D341Med (cell line): ENCODE measurements around the gene HP.
"Not testable (repeated sequence)": the region's sequence is repeated elsewhere in the genome, so short reads cannot be mapped to it uniquely, and the experiment has no call there.

Source experiments
- DNase-seq: peaks from one replicate; pipeline ENCODE4 v3.0.0; 2012; ENCODE audit warnings: low spot score

Gene HP, protein sequence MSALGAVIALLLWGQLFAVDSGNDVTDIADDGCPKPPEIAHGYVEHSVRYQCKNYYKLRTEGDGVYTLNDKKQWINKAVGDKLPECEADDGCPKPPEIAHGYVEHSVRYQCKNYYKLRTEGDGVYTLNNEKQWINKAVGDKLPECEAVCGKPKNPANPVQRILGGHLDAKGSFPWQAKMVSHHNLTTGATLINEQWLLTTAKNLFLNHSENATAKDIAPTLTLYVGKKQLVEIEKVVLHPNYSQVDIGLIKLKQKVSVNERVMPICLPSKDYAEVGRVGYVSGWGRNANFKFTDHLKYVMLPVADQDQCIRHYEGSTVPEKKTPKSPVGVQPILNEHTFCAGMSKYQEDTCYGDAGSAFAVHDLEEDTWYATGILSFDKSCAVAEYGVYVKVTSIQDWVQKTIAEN

DNA sequence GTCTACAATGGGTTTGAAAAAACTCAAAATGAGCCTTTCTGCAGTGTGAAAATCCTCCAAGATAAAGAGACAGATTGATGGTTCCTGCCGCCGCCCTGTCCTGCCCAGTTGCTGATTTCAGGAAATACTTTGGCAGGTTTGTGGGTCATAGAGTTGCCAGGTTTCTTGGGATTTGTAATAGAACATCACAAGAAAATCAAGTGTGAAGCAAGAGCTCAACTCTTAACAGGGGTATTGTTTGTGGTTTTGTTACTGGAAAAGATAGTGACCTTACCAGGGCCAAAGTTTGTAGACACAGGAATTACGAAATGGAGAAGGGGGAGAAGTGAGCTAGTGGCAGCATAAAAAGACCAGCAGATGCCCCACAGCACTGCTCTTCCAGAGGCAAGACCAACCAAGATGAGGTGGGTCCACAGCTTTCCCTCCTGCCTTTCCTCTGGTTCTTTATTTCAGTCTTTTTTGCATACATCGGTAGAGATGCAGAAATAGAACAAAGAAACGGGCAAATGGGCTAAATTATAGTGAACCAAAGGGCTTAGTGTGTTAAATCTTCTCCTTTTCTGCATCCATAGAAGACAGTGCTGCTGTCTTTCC is at the start of gene HP:
HP (plus strand) TSS at position 252 of the 594 bp plus-strand sequence; CDS start at position 400, 148 bp downstream.
- DNase-seq = not testable (repeated sequence)

DNA sequence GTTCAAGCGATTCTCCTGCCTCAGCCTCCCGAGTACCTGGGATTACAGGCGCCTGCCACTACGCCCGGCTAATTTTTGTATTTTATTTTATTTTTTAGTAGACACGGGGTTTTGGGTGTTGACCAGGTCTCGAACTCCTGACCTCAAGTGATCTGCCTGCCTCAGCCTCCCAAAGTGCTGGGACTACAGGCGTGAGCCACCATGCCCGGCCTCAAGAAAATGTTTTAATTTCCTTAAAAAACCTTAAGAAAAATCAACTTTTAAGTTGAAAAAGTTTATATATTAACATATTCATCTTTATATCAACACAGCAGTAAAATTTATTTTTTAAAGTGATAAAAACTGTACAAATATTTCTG is 46.3 kb upstream of the HP start:
- not testable (repeated sequence) for DNase-seq

DNA sequence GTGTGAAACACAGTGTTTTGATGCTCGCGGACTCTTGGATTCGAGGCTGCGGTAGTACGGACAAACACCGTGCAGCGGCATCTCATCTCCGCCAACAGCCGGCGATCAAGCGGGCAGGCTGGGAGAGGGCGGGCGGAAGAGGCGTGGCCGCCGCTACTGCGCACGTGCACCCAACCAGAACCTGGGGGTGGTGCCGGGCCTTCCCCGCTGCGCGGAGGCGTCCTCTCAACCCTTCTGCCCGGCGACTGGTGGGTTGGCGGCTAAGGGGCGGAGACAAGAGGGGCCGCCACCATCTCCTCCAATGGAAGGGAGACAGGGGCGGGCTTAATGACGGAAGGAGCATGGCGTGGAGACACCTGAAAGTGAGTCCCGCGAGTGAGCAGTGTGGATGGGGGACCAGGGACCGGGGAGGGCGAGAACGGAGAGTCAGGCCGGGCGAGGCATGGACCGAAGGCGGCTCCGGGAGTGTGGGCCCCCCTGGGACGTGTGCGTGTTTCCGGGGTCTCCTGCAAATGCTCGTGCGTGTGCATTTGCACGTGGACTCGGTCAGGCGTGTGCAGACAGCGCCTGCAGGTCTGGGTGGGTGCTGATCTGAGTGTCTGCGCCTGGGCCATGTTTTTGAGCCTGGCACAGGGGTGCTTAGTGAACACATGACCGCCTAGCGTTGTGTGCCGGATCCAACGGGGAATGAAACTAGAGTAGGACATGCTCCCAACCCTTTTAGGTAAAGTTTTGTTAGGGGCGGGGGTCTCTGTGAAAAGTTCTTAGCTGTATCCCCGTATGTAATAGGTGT is 45.7 kb upstream of the HP start, which contains the start of gene DHODH:
DHODH (plus strand) TSS at position 321 of the 793 bp plus-strand sequence; CDS start at position 342, 21 bp downstream.
- peak; percentile 99 for DNase-seq

DNA sequence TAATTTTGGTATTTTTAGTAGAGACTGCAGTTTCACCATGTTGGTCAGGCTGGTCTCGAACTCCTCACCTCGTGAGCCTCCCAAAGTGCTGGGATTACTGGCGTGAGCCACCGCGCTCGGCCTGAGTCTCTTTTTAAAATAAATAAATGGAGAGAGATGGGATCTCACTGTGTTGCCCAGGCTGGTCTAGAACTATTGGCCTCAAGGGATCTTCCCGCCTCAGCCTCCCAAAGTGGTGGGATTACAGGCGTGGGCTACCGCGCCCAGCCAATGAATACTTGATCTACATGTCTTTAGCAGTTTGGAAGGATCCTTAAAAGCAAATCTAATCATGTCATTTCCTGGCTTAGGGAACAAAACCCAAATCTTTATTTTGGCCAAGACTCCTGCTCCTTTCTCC is 44.5 kb upstream of the HP start:
- DNase-seq = no peak

DNA sequence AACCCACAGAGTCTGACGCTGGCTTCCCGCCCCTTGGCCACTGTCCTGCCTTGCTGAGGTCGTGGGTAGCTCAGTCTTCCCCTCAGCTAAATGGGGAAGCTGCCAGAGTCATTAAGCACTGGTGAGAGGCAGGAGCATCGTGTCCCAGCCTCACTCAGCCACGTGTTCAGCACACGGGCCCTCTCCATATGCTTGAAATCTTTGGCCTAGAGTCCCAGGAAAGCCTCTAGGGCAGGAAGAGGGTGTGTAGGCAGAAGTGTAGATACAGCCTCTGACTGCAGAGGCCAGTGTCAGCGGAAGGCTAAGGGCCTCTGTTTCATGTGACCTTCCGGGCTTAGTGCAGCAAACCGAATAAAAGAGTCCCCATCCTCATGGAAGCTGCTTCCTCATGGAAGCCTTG is 41.7 kb upstream of the HP start:
- DNase-seq = no peak

DNA sequence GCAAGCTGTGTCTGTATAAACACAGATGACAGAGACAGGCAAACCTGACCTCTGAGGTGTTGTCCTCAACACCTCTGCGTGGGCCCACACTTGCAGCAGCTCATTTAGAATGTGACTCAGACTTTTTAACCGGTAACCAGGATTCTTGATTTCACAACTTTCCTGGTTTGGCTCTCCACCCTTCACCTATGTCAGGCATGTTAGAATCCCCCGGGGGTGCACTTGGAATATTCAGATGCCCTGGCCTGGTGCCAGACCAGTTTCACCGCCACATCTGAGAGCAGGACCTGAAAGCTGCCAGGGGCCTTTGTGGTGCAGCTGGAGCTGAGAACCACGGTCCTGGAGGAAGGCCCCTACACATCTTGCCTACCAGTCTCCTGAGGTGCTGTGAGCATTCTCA is 40.9 kb upstream of the HP start:
- no peak for DNase-seq

DNA sequence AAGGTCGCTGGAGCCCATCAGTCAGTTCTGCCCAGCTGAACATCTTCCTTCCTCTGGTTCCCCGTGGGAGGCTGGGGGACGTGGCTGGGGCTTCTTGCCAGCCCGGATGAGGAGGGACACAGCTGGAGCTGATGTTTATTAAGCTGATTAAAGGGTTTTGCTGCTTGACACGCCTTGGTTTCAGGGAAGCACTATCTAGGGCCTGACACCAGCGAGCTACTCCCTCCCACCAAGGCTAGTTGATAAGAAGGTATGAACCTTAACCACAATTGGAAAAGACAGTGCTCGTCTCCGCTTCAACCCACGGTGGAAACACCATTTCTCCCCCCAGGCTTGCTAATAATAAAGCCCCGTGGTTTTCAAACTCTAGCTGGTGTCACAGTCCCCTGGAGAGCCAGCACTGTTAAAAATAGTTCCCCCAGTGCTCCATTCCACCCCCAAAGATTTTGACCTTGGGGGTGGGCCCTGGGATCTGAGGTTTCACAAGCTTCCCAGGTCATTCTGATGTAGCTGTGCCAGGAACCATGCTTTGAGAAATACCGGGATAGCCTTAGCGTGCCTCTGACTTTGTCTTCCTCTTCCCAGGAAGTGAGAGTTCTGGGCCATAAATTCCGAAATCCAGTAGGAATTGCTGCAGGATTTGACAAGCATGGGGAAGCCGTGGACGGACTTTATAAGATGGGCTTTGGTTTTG is 40.3 kb upstream of the HP start:
- DNase-seq = peak; percentile 49

DNA sequence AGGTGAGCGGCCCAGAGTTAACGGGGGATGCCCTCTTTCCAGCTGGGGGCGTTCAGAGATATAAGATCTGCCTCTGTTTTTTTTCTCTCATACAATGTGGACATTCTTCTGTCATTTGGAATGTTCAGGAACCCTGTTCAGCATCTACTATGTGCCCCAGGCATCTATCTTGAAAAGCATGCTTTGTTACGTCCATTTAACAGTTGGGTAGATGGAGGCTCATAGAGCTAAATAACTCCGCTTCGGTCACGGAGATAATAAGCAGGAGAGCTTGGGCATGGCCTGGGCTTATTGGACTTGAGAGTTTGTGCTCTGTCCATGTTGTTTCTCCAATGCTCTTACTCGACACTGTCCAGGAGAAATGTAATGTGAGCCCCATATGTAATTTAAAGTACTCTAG is 39.6 kb upstream of the HP start:
- no peak for DNase-seq

DNA sequence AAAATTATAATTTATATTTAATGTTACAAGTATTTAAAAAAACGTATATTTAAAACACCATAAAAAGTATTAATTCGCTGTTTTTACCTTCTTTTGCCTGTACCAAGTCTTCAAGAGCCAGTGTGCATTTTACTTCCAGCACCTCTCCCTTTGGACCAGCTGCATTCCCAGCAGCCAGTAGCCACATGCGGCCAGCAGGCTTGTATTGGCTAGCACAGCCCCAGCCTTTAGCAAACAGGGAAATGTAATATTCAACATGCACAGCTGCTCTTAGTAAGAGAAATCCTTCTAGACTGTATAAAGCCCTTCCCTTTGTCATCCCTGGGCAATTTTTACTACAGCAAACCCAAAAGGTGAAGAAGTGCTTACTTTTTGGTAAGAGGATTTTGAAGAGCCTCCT is 39.2 kb upstream of the HP start:
- no peak for DNase-seq

DNA sequence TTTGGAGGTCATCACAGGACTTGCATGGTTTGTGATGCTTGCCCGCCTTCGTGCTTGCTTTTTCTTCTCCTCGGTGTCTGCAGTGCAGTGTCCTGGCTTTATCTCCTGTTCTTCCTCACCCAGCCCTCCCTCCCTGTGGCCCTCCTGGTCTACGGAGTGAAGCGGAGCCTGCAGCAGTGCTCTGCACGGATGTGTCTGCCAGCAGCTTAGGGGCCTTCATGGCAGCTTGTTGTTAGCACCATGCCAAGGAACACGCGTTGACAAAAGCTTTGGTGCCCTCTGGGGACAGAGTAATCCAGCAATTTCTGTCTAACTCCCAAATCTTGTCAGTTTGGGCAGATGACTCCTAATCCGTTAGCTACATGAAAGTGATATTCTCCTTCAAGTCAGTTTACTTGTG is 35.8 kb upstream of the HP start:
- peak; percentile 75 for DNase-seq

DNA sequence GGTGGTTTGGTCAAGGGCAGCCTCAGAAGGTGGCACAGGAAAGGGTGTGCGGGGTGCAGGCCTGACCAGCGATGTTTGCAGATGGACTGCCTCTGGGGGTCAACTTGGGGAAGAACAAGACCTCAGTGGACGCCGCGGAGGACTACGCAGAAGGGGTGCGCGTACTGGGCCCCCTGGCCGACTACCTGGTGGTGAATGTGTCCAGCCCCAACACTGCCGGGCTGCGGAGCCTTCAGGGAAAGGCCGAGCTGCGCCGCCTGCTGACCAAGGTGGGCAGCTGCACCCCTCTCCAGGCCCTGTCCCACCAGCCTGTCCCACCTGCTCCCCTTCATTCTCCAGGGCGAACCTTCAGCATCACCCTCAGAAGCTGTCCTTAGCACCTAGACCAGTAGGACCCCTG is 33.3 kb upstream of the HP start:
- peak; percentile 39 for DNase-seq

DNA sequence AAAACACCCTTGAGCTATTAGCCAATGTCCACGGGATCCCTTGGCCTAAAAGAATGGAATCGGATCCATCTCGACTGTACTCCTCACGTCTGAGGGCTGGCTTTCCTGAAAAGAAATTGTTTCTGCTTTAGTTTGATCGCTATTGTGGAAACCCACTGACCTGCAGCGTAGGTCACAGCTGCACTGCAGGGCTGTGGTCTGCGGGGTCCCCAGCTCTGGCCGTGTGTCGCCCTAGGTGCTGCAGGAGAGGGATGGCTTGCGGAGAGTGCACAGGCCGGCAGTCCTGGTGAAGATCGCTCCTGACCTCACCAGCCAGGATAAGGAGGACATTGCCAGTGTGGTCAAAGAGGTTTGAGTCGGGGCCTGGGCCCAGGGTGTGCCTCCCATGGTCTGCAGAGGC is 32.2 kb upstream of the HP start:
- DNase-seq = no peak

DNA sequence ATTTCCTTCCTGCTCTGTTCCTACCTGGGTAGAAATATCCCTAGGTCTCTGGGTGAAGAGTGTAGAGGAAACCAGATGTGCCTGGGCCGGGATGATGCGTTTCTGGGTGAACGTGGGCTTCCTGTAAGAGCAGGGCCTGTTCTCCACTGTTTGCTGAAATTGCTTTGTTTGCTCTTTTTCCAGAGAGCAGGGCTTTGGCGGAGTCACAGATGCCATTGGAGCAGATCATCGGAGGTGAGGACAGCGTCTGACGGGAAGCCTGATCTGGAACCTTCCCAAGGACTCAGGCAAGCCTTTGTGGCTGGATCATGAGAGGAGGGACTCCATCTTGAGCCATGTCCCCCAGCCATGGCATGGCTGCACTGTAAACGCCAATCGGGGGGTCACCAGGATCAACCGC is 30.3 kb upstream of the HP start:
- DNase-seq = no peak

DNA sequence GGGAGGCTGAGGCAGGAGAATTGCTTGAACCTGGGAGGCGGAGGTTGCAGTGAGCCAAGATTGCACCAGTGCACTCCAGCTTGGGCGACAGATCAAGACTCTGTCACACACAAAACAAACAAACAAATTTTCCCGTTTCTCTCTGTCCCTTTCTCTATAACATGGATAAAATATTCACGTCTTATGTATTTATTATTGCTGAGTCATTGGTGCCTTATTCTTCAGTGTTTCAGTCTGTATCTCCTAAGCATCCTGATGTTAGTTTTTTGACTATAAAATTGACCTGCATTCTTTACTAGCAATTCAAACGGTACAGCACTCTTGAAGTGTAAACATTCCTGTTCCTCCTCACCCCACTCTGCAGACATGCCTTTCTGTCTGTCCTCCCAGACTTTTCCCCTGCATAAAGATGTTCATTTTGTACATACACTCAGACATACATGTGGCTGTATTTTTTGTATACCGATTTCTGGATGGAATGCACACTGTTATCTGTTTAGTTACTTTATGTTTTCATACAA is 29.4 kb upstream of the HP start:
- DNase-seq = no peak

DNA sequence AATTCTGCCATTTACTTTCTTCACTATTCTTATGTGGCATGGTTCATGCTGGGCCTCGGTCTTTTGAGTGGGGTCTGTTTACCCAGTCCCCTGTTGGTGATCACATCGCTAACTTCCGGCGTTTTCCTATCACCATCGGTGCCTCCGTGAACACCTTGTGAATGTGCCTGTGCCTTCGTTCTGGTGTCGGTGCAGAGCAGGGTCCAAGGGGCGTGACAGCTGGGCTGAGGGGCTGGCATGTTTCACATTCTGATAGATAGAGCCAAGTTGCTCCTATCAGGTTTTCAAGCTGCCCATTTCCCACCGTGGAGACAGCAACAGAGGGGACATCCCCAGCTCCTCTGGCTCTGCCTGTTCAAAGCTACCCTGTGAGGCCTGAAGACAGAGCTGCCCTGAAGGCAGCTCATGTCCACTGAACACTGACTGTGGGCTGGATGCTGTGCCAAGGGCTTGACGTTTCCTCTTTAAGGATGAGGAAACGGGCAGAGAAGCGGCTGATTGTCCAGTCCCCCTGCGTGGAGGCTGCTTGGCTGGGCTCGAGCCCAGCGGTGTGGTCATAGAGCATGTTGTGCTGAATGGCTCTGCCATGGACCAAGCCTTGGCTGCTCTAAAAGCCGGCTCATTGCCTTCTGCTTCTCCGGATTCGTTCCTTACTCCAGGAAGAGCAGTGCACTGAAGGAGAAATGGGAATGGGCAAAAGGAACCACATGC is 28.7 kb upstream of the HP start:
- DNase-seq = no peak

DNA sequence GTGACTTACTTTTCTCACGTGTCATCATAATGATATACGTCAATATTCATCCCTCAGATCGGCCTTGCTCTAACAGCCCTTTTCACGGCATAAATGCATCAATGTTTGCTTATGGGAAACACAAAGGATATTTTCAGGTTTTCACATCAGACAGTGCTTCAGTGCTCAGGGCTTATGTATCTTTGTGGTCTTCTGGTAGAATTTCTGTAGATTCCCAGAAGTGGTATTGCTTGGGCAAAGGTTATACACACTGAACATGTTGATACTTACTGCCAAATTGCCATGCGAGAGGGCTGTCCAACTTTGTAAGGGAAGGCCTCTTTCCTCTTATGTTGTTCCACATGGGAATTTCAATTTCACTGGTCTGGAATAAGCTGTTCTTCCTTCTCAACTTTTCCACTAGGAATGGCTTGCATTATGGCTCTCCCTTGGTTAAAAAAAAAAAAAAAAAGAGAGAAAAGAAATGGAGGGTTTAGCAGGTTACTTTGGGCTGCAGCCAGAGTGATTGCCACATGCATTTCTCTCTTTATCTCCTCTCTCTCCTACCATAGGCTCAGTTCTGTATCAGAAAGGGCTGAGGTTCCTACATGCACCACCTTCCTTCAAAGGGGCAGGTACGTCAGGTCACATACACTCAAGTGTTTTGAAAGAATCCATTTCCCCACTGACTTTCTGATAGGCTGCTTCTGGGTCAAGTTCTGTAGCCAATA is 26.5 kb upstream of the HP start:
- DNase-seq = no peak

DNA sequence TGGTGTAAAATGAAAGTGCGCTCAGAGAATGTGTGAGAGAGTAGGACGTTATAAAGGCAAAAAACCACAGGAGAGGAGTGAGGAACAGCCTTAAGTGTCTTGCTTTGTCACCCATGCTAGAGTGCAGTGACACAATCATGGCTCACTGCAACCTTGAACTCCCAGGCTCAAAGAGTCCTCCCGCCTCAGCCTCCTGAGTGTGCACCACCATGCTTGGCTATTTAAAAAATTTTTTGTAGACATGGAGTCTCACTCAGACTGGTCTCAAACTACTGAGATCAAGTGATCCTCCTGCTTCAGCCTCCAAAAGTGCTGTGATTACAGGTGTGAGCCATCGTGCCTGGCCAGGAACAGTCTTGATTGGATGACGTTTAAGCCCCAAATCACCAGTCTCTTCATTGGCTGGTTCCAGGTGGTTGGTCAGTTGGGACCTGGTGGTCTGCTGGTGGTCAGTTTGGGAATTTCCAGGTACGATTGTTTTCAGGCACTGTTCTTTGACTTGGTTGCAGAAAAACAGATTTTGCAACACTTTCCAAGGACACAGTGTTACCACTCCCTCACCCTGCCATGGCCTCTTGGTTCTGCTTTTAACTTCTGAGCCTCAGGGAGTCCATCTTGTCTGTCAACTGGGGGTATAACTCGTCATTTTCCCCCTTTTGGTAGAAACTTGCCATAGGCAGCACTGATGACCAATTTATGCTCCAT is 24.6 kb upstream of the HP start:
- no peak for DNase-seq

DNA sequence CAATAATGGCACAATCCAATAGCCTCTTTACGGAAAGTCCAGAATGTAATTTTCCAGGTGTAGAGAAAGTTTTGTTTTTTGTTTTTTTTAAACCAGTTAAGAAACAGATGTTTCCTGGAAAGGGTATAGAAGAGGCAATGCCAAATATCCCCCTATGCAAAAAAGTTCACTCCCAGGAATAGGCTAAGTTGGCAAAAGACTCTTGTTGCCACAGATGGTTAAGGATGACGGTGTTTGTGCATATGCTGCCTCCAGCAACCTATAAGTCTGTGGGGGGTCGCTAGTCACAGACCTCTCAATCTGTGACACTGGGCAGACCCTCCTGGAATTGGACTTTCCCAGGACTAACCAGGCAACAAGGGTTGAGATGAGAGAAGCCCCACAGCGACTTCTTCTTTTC is 20.9 kb upstream of the HP start:
- no peak for DNase-seq

DNA sequence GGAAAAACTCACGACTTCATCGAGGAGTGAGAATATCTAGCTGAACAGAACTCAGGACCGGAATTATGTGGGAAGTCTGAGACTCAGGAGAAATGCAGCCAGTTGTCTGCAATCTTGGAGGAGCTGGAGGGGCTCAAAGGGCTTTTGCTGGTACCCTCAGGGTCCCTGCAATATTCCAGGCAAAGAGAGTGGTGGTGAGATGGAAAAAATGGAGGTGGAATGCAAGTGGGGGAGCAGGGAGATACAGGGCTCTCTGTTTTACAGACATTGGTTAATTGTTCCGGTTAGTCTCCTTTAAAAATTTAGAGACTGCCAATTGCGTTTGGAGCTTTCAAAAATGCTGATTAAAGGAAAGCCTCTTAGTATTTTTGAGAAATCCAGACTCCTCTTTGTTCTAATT is 18.2 kb upstream of the HP start:
- no peak for DNase-seq

DNA sequence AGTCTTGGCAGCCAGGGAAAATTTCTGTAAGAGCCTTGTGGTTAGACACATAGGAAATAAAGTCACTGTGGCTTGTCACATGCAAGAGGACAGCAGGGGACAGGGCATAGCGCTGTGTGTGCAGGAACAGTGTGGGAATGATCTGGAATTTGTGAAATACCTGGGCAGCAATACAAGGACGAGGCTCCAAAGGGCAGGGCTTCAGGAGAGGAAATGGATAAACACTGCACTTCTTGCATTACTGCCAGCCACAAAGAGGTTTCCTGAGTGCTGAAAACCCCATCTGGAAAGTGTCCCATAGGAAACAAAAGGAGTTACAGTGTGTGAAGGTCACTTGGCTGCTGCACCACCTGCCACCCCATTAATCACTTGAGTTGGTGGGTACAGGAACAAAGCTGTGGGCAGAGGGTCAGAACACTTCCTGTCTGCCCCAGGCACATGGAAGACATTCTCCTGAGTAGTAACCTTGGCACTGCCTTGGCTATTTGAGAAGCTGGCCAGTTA is 12.1 kb upstream of the HP start:
- DNase-seq = no peak
